Omental fat pad (tissue), 4 donors: Measurements from ENCODE around the gene CADPS2. TPM values are rescaled to one million over a fixed set of nuclear protein-coding genes. Genes with fewer than 3 reads are reported as not detected.

Source experiments
- ATAC-seq: fragments of 150-250 bp; one replicate; pipeline ENCODE4 v1.9.1; 2016; ENCODE audit warnings: mild to moderate bottlenecking, moderate library complexity; ENCODE audit not compliant: low FRiP score
- DNase-seq: peaks from one replicate; pipeline ENCODE4 v3.0.0-alpha.2; 2019; ENCODE audit warnings: low spot score
- CTCF ChIP-seq, 3 donors: fragments of 450-650 bp; IDR thresholded peaks; one replicate each; pipeline ENCODE4 v1.5.1; 2016 to 2017; ENCODE audit warnings: antibody characterized with exemption in 3 of 3, mild to moderate bottlenecking in 3 of 3, moderate library complexity in 2 of 3
- total RNA-seq, 4 donors: library from RNA; depleted of rRNA; stranded (reverse); fragments of >200 nt; gene quantifications; one replicate each; pipeline ENCODE4 v1.1.0, GENCODE V29; 2016

CADPS2 gene
- 10 to 100 TPM; 15.3 to 41.9 (median 24.4) TPM for total RNA-seq

- DNase-seq (peak; percentile 54), ATAC-seq (peak; percentile 91)
- TF ChIP-seq CTCF (IDR thresholded peaks at IDR 0.05) = no peak
Observed at GRCh38 chr7:122886357-122887081, at the start of gene CADPS2. Gene CADPS2, minus strand, starts transcription at chr7:122886460. Its CDS starts 123 bp downstream, at chr7:122886337.

- ATAC-seq (no peak), DNase-seq (no peak)
- no peak for TF ChIP-seq CTCF (IDR thresholded peaks at IDR 0.05)
Observed at GRCh38 chr7:122935620-122936019, 49.4 kb upstream of the CADPS2 start.

- no peak for ATAC-seq
- TF ChIP-seq CTCF (IDR thresholded peaks at IDR 0.05) = no peak
- no peak for DNase-seq
Observed at GRCh38 chr7:122919643-122920181, 33.5 kb upstream of the CADPS2 start.

- no peak for ATAC-seq
- no peak for TF ChIP-seq CTCF (IDR thresholded peaks at IDR 0.05)
Observed at GRCh38 chr7:122914812-122915211, 28.6 kb upstream of the CADPS2 start.

GRCh38 chr7:122913608-122914007 is 27.3 kb upstream of the CADPS2 start:
- no peak for DNase-seq
- no peak for ATAC-seq
- TF ChIP-seq CTCF (IDR thresholded peaks at IDR 0.05) = no peak

More at GRCh38 chr7:122914812-122915211, 28.6 kb upstream of the CADPS2 start:
- no peak for DNase-seq

GRCh38 chr7:122902751-122903495 is 16.7 kb upstream of the CADPS2 start:
- TF ChIP-seq CTCF (IDR thresholded peaks at IDR 0.05) = no peak
- ATAC-seq (no peak), DNase-seq (no peak)
